Lower leg skin (tissue), 3 donors: ENCODE data around the gene SCN8A.

Experiments
- POLR2A ChIP-seq, 2 donors: fragments of 450-650 bp; IDR thresholded peaks; one replicate each; pipeline ENCODE4 v1.6.1; 2016 to 2017; ENCODE audit warnings: antibody characterized with exemption in 2 of 2, mild to moderate bottlenecking in 1 of 2, moderate library complexity in 1 of 2
- TF ChIP-seq, protein P1 (sequence below), 3 donors: fragments of 450-650 bp; IDR thresholded peaks; one replicate each; pipeline ENCODE4 v1.5.1; 2016; ENCODE audit warnings: antibody characterized with exemption in 3 of 3, mild to moderate bottlenecking in 3 of 3, moderate library complexity in 2 of 3

DNA sequence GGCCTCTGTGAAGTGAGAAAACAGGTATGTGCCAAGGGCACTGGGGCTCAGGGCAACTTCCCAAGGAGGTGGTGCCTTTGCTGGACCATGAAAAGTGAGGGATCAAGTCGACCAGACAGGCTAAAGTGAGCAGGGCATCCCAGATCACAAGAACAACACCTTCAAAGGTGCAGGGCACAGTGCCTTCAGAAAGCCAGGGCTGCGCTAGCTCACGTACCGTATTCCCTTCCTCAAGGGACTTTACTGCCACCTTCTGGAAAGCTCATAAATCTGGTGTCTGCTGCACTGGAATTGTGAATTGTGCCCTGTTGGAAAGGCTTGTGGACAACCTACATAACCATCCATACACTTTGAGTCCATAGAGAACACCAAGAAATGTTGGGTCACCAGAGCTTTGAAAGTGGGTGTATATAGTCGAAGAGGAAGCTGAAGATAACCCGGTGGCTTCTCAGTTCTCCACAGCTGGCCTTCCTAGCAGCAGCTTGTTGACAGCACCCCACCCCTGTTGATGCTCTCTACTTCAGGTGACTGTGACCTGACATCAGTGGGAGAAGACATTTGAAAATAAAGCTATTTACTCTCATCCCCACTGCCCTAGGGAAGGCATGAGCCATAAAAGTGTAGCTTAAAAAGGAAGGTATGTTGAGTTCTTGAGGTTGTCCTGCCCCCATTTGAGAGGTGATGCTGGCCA lies 233.0 kb downstream of the SCN8A start:
- TF ChIP-seq, protein P1, sequence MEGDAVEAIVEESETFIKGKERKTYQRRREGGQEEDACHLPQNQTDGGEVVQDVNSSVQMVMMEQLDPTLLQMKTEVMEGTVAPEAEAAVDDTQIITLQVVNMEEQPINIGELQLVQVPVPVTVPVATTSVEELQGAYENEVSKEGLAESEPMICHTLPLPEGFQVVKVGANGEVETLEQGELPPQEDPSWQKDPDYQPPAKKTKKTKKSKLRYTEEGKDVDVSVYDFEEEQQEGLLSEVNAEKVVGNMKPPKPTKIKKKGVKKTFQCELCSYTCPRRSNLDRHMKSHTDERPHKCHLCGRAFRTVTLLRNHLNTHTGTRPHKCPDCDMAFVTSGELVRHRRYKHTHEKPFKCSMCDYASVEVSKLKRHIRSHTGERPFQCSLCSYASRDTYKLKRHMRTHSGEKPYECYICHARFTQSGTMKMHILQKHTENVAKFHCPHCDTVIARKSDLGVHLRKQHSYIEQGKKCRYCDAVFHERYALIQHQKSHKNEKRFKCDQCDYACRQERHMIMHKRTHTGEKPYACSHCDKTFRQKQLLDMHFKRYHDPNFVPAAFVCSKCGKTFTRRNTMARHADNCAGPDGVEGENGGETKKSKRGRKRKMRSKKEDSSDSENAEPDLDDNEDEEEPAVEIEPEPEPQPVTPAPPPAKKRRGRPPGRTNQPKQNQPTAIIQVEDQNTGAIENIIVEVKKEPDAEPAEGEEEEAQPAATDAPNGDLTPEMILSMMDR (IDR thresholded peaks at IDR 0.05) = no peak
- no peak for TF ChIP-seq POLR2A (IDR thresholded peaks at IDR 0.05)
